22Rv1 (cell line): ENCODE measurements around the gene CLIC4.
"Not testable (repeated sequence)": the region's sequence is repeated elsewhere in the genome, so short reads cannot be mapped to it uniquely, and the experiment has no call there.

Experiments used
- H3K27ac ChIP-seq: fragments of 450-650 bp; 2 replicates; pipeline ENCODE4 v1.5.1; 2017
- ZFX ChIP-seq: fragments of 450-650 bp; IDR thresholded peaks from 2 replicates; pipeline ENCODE4 v1.6.1; 2017; ENCODE audit warnings: antibody characterized with exemption, borderline replicate concordance
- TF ChIP-seq, protein P1 (sequence below): fragments of 450-650 bp; IDR thresholded peaks from 2 replicates; pipeline ENCODE4 v1.5.1; 2017; ENCODE audit warnings: mild to moderate bottlenecking

The CLIC4 gene

GRCh38 chr1:24744911-24745710 lies at the start of gene CLIC4:
TSS of gene CLIC4 (plus strand) at chr1:24745447. CDS start at chr1:24745554, 107 bp downstream.
- peak within 1 kb of the TSS; percentile 76 for H3K27ac ChIP-seq
- TF ChIP-seq, protein P1, sequence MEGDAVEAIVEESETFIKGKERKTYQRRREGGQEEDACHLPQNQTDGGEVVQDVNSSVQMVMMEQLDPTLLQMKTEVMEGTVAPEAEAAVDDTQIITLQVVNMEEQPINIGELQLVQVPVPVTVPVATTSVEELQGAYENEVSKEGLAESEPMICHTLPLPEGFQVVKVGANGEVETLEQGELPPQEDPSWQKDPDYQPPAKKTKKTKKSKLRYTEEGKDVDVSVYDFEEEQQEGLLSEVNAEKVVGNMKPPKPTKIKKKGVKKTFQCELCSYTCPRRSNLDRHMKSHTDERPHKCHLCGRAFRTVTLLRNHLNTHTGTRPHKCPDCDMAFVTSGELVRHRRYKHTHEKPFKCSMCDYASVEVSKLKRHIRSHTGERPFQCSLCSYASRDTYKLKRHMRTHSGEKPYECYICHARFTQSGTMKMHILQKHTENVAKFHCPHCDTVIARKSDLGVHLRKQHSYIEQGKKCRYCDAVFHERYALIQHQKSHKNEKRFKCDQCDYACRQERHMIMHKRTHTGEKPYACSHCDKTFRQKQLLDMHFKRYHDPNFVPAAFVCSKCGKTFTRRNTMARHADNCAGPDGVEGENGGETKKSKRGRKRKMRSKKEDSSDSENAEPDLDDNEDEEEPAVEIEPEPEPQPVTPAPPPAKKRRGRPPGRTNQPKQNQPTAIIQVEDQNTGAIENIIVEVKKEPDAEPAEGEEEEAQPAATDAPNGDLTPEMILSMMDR = no peak
- TF ChIP-seq ZFX = no peak

GRCh38 chr1:24696041-24696755 lies 49.0 kb upstream of the CLIC4 start:
- H3K27ac ChIP-seq = no peak overlapping the region
- TF ChIP-seq ZFX = no peak
- TF ChIP-seq, protein P1 = no peak

- no peak overlapping the region for H3K27ac ChIP-seq
- TF ChIP-seq, protein P1 = no peak
Measured at GRCh38 chr1:24696756-24697330, 48.4 kb upstream of the CLIC4 start.

GRCh38 chr1:24697453-24698001 lies 47.7 kb upstream of the CLIC4 start:
- H3K27ac ChIP-seq = not testable (repeated sequence)

- not testable (repeated sequence) for H3K27ac ChIP-seq
Measured at GRCh38 chr1:24698326-24698725, 46.9 kb upstream of the CLIC4 start.

- TF ChIP-seq, protein P1 = no peak
- TF ChIP-seq ZFX = no peak
- H3K27ac ChIP-seq = no peak overlapping the region
Measured at GRCh38 chr1:24699628-24700027, 45.6 kb upstream of the CLIC4 start.

DNA sequence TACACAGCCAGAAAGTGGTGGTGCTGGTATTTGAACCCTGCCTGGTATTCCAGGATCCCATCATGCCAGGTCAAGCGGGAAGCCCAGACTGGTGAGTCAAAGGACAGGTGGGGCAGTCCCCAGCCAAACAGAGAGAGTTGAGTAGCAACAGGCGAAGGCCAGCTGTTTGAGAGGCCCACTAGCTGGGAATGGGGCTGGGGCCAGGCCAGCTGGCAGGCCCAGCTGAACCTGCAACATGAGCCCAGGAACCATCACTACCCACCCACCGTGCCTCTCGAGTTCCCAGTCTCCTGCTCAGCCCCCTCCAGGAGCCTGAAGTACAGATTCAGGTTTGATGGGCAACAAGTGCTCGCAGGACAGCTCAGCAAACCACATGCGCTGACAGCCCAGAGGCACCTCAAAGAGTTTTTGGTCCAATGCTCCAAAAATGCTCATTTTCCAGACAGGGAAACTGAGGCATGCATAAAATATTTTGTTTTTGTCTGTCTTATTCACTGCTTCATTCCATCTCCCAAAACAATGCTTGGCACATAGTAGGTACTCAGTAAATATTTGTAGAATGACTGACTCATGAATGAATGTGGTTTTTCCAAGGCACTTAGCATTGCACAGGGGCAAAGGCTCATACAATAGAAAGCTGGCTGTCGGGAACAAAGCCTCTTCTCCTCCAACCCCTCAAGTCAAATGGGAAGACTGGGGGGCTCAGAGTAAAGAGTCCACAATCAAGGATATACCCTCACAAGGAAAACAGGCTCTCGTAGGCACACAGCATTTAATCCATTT lies 42.5 kb upstream of the CLIC4 start:
- H3K27ac ChIP-seq = no peak overlapping the region

More for the DNA sequence above, 42.5 kb upstream of the CLIC4 start:
- TF ChIP-seq ZFX = no peak
- TF ChIP-seq, protein P1 = no peak
